Neural progenitor cell (in vitro differentiated cells): ENCODE data around the gene LMOD2. TPM values are rescaled to one million over a fixed set of nuclear protein-coding genes. Genes with fewer than 3 reads are reported as not detected.
A peak's percentile ranks its signal among the peaks of the same experiment; 100 is the strongest.

Experiments used
- DNase-seq: peaks from one replicate; pipeline ENCODE4 v3.0.0-alpha.2; 2016; ENCODE audit warnings: low spot score
- H2AFZ ChIP-seq: fragments of 200-600 bp; sonication (generic); replicated peaks from 2 replicates; pipeline ENCODE4 v1.6.1; 2016; ENCODE audit warnings: antibody characterized with exemption
- H3F3A ChIP-seq: fragments of 200-600 bp; sonication (generic); 2 replicates; pipeline ENCODE4 v1.6.1; 2016; ENCODE audit warnings: antibody characterized with exemption, low read depth
- H3K27ac ChIP-seq: fragments of 200-600 bp; sonication (generic); 2 replicates; pipeline ENCODE4 v1.5.1; 2016; ENCODE audit warnings: mild to moderate bottlenecking
- H3K27me3 ChIP-seq: fragments of 200-600 bp; sonication (generic); 2 replicates; pipeline ENCODE4 v1.6.1; 2016; ENCODE audit warnings: mild to moderate bottlenecking, moderate library complexity
- H3K36me3 ChIP-seq: fragments of 200-600 bp; sonication (generic); 2 replicates; pipeline ENCODE4 v1.5.1; 2016
- H3K4me1 ChIP-seq: fragments of 200-600 bp; sonication (generic); 2 replicates; pipeline ENCODE4 v1.6.1; 2016; ENCODE audit warnings: mixed run types
- H3K4me2 ChIP-seq: fragments of 200-600 bp; sonication (generic); 2 replicates; pipeline ENCODE4 v1.6.1; 2016
- H3K4me3 ChIP-seq: fragments of 200-600 bp; sonication (generic); 2 replicates; pipeline ENCODE4 v1.5.1; 2016
- H3K79me2 ChIP-seq: fragments of 200-600 bp; sonication (generic); 2 replicates; pipeline ENCODE4 v1.6.1; 2016; ENCODE audit warnings: low read depth
- H3K9ac ChIP-seq: fragments of 200-600 bp; sonication (generic); 2 replicates; pipeline ENCODE4 v1.6.1; 2016
- H3K9me3 ChIP-seq: fragments of 200-600 bp; sonication (generic); 2 replicates; pipeline ENCODE4 v1.5.1; 2016; ENCODE audit warnings: low read depth
- H4K20me1 ChIP-seq: fragments of 200-600 bp; sonication (generic); 2 replicates; pipeline ENCODE4 v1.6.1; 2016; ENCODE audit warnings: low read depth
- H3K27ac Mint-ChIP-seq: 3 replicates; pipeline ENCODE4 v1.8.0; 2021; ENCODE audit warnings: mixed read lengths
- H3K27me3 Mint-ChIP-seq: 2 replicates; pipeline ENCODE4 v1.8.0; 2022; ENCODE audit warnings: low read depth, mild to moderate bottlenecking, inconsistent platforms, moderate library complexity, mixed read lengths; ENCODE audit not compliant: insufficient read depth
- H3K36me3 Mint-ChIP-seq: 3 replicates; pipeline ENCODE4 v1.8.0; 2021; ENCODE audit warnings: mixed read lengths
- H3K4me1 Mint-ChIP-seq: 3 replicates; pipeline ENCODE4 v1.8.0; 2021; ENCODE audit warnings: mixed read lengths
- H3K4me3 Mint-ChIP-seq: 3 replicates; pipeline ENCODE4 v1.8.0; 2021; ENCODE audit warnings: mild to moderate bottlenecking, moderate library complexity, mixed read lengths
- H3K9me3 Mint-ChIP-seq: 3 replicates; pipeline ENCODE4 v1.8.0; 2020; ENCODE audit warnings: mixed read lengths
- EZH2 ChIP-seq: fragments of 200-600 bp; sonication (generic); IDR thresholded peaks from 2 replicates; pipeline ENCODE4 v1.6.1; 2017; ENCODE audit warnings: antibody characterized with exemption, mild to moderate bottlenecking, moderate library complexity
- EZH2phosphoT487 ChIP-seq: fragments of 200-600 bp; sonication (generic); IDR thresholded peaks from 2 replicates; pipeline ENCODE4 v1.6.1; 2017; ENCODE audit warnings: antibody characterized with exemption
- total RNA-seq: library from RNA; depleted of rRNA; stranded (reverse); fragments of >200 nt; gene quantifications from 2 replicates; pipeline ENCODE4 v1.2.3, GENCODE V29; 2015; ENCODE audit warnings: low replicate concordance
- TF ChIP-seq, protein P1 (sequence below): fragments of 200-600 bp; sonication (generic); IDR thresholded peaks from 2 replicates; pipeline ENCODE4 v1.5.1; 2017; ENCODE audit warnings: antibody characterized with exemption, mild to moderate bottlenecking

LMOD2 gene
- total RNA-seq, 1 donor from 2014 or later = not detected

DNA sequence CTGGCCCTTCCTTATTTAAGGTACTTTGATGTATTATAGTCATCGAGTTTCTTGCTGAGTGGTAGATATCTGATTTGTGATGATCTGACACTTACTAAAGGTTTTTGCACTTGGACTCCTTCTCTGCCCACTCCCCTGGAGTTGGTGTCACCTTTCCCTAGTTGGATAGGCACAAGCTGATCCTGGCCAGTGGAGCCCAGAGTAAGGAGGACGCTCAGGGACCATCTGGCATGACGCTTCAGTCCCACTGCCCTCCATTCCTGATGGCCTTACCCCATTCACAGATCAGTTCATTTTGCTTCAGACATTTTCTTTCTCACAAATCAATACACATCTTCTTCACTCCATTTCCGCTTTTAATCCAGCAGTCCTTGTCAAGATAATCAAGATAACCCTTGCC is 34.0 kb upstream of the LMOD2 start:
- H3K36me3 ChIP-seq = no peaks in the 10 kb centered on the region
- Mint-ChIP-seq H3K9me3 (no peaks in the 10 kb centered on the region), H3K27ac (no peak overlapping the region)

DNA sequence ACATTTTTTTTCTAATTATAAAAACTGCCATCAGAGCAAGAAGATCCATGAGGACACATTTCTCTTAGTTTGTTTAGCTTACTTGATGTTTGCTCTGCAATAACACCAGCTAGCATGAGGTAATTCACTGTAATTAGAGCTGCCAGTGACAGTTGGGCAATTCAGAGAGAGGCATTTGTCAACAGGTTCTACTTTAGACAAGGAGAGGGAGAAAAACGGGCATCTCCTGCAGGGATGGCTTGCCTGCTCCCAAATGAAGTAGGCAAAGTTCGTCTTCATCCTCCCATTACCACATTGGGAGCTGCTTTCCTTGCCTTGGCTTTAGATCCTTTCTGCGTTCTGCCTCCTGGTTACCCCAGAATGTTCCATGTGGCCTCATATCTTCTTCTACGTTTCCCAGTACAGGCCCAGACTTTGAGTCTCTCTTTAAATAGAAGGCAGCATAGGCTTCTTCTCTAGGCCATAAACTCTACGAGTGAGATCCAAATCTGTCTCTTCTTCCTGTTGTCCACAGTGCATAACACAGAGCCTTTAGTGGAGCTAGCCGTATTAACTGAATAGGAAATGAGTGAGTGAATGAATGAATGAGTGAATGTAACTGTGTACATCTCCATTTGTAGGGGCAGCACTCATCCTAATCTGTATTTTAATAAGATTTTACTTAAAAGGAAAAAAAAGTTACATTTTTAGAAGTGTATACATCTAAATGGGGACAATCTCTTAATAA is 32.8 kb upstream of the LMOD2 start:
- H3K27ac Mint-ChIP-seq = no peak overlapping the region
- H3K27me3 Mint-ChIP-seq = no peaks in the 10 kb centered on the region
- H3K36me3 Mint-ChIP-seq = no peaks in the 10 kb centered on the region
- TF ChIP-seq, protein P1, sequence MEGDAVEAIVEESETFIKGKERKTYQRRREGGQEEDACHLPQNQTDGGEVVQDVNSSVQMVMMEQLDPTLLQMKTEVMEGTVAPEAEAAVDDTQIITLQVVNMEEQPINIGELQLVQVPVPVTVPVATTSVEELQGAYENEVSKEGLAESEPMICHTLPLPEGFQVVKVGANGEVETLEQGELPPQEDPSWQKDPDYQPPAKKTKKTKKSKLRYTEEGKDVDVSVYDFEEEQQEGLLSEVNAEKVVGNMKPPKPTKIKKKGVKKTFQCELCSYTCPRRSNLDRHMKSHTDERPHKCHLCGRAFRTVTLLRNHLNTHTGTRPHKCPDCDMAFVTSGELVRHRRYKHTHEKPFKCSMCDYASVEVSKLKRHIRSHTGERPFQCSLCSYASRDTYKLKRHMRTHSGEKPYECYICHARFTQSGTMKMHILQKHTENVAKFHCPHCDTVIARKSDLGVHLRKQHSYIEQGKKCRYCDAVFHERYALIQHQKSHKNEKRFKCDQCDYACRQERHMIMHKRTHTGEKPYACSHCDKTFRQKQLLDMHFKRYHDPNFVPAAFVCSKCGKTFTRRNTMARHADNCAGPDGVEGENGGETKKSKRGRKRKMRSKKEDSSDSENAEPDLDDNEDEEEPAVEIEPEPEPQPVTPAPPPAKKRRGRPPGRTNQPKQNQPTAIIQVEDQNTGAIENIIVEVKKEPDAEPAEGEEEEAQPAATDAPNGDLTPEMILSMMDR = no peak
- TF ChIP-seq EZH2phosphoT487 (no peak), EZH2 (no peak)
- H4K20me1 ChIP-seq = no peaks in the 10 kb centered on the region
- H3F3A ChIP-seq = no peaks in the 10 kb centered on the region
- no peaks in the 10 kb centered on the region for H3K4me1 ChIP-seq
- no peak overlapping the region for H3K4me2 ChIP-seq
- H3K9me3 ChIP-seq = no peaks in the 10 kb centered on the region
- no peaks in the 10 kb centered on the region for H3K36me3 ChIP-seq
- no peaks in the 10 kb centered on the region for H3K4me1 Mint-ChIP-seq
- no peak overlapping the region for H3K4me3 Mint-ChIP-seq
- H3K27me3 ChIP-seq = no peaks in the 10 kb centered on the region
- no peak for DNase-seq
- H3K9me3 Mint-ChIP-seq = peaks cover 2% of the 10 kb centered on the region
- H3K27ac ChIP-seq = no peak overlapping the region
- H2AFZ ChIP-seq = peak overlapping the region; percentile 18
- H3K9ac ChIP-seq = no peak overlapping the region
- H3K4me3 ChIP-seq = no peak overlapping the region
- no peaks in the 10 kb centered on the region for H3K79me2 ChIP-seq

More for the DNA sequence above, 34.0 kb upstream of the LMOD2 start:
- Histone ChIP-seq H3K27ac (no peak overlapping the region), H2AFZ (no peak overlapping the region), H3K9me3 (no peaks in the 10 kb centered on the region), H3K27me3 (no peaks in the 10 kb centered on the region), H4K20me1 (no peaks in the 10 kb centered on the region), H3K4me1 (no peaks in the 10 kb centered on the region), H3F3A (no peaks in the 10 kb centered on the region), H3K79me2 (no peaks in the 10 kb centered on the region), H3K4me3 (no peak overlapping the region), H3K4me2 (no peak overlapping the region), H3K9ac (no peak overlapping the region)
- Mint-ChIP-seq H3K36me3 (no peaks in the 10 kb centered on the region), H3K4me3 (no peak overlapping the region), H3K27me3 (no peaks in the 10 kb centered on the region), H3K4me1 (no peaks in the 10 kb centered on the region)
- TF ChIP-seq, protein P1 = no peak
- TF ChIP-seq EZH2 (no peak), EZH2phosphoT487 (no peak)
- DNase-seq = no peak

DNA sequence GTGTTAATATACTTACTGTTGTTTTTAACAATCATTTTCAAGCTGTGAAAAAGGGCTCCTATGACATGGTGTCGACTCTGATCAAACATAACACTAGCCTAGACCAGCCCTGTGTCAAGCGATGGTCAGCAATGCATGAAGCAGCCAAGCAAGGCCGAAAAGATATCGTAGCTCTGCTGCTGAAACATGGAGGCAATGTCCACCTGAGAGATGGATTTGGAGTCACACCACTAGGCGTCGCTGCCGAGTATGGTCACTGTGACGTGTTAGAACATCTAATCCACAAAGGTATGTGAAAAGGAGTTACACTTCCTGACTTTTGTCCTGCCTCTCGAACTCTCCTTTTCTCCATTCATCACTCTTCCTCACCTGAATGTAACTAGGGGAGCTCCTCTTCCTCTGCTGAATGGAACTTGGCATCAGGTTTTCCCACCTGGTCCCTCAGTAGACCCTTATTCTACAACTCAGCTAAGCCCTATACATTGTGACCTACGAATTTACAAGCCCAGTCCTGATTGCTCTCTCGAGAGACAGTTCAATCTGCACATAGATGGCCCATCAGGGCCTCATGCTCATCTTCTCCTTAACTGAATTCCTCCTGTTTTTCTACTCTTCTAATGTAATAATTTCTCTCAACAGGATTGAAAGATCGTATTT is 31.0 kb upstream of the LMOD2 start:
- H3K27ac Mint-ChIP-seq = no peak overlapping the region
- TF ChIP-seq, protein P1 = peak; percentile 61
- TF ChIP-seq EZH2 (no peak), EZH2phosphoT487 (no peak)

More for the DNA sequence above, 31.0 kb upstream of the LMOD2 start:
- H4K20me1 ChIP-seq = no peaks in the 10 kb centered on the region
- peaks cover 2% of the 10 kb centered on the region for H3K9me3 Mint-ChIP-seq
- H2AFZ ChIP-seq = no peak overlapping the region
- no peak overlapping the region for H3K9ac ChIP-seq
- no peak overlapping the region for H3K4me3 ChIP-seq
- DNase-seq = peak; percentile 64
- H3K4me1 Mint-ChIP-seq = no peaks in the 10 kb centered on the region
- H3K9me3 ChIP-seq = no peaks in the 10 kb centered on the region
- H3K27ac ChIP-seq = no peak overlapping the region
- H3K4me3 Mint-ChIP-seq = no peak overlapping the region
- no peaks in the 10 kb centered on the region for H3K27me3 ChIP-seq
- H3K4me1 ChIP-seq = no peaks in the 10 kb centered on the region
- no peaks in the 10 kb centered on the region for H3K79me2 ChIP-seq
- H3F3A ChIP-seq = no peaks in the 10 kb centered on the region
- no peaks in the 10 kb centered on the region for H3K27me3 Mint-ChIP-seq
- no peak overlapping the region for H3K4me2 ChIP-seq
- H3K36me3 Mint-ChIP-seq = no peaks in the 10 kb centered on the region
- no peaks in the 10 kb centered on the region for H3K36me3 ChIP-seq
